GM18867 (cell line): ENCODE measurements around the gene LGALS14.

Source experiments
- ATAC-seq: cut with Tn5 transposase; IDR thresholded peaks from one replicate; pipeline ENCODE4 v1.9.1; 2021; ENCODE audit warnings: mild to moderate bottlenecking, moderate library complexity; ENCODE audit not compliant: unreplicated experiment

Gene LGALS14

GRCh38 chr19:39745643-39746042 is 41.4 kb downstream of the LGALS14 start:
- no peak for ATAC-seq

DNA sequence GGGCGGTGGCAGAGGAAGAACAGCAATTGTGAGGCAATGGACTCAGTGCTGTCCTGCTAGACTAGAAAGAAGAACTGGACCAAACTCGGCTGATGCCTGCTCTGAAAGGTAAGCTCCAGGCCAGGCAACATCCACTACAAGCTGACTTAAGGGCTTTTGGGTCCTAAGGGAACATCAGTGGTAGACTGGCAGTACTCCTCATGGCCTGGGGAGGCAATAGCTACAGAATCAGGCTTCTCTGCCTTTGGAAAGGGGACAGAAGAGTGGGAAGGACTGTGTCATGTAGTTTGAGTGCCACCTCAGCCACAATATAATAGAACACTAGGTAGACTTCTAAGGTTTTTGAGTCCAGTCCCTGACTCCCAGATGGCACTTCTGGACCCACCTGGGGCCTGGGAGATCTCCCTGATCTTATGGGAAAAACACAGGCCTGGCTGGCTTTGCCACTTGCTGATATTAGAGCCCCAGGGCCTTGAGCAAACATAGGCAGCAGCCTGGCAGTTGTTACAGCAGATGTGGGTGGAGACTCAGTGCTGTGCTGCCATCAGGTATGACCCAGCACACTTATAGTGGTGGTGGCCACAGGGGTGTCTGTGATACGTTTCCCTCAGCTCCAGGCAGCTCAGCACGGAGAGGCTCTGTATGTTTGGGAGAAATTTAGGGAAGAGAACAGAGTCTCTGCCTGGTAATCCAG is 42.7 kb downstream of the LGALS14 start:
- ATAC-seq, result no peak

DNA sequence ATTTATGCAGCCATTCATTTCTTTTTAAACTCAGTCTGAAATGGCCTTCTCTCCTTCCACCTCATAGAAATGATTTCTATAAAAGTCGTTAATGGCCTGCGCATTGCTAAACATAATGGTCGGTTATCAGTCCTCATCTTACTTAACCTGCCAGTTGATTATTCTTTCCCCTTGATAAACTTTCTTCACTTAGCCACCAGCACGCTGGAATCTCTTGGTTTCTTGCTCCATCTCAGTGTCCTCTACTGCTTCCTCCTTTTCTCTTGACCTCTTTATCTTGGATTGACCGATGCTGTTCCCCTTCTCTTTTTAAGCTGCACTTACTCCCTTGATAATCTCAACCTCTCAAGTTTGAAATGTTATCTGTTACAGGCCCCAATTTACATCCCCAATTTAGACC is 45.7 kb downstream of the LGALS14 start:
- ATAC-seq, result no peak

GRCh38 chr19:39752390-39752789 is 48.1 kb downstream of the LGALS14 start:
- ATAC-seq, result no peak

DNA sequence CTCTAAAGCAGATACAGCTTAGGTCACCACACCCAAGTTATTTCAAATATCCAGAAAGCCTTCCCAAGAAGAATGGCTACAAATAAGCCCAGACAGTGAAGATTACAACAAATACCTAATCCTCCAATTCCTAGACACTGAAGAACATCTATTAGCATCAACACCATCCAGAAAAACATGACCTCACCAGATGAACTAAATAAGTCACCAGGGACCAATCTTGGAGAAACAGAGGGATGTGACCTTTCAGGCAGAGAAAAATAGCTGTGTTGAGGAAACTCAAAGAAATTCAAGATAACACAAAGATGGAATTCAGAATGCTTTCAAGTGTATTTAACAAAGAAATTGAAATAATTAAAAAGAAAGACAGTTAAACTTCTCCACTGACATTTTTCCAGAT is 48.5 kb downstream of the LGALS14 start:
- no peak for ATAC-seq

- ATAC-seq, result no peak
Observed at GRCh38 chr19:39754544-39754943, 50.3 kb downstream of the LGALS14 start.

GRCh38 chr19:39754971-39755370 is 50.7 kb downstream of the LGALS14 start:
- no peak for ATAC-seq
